IPS-18c (cell line): ENCODE measurements around the gene GOLGA1.
"Not testable (repeated sequence)": the region's sequence is repeated elsewhere in the genome, so short reads cannot be mapped to it uniquely, and the experiment has no call there.

ENCODE experiments used
- H3K4me3 ChIP-seq: 2 replicates; pipeline ENCODE4 v1.7.0; 2013; ENCODE audit warnings: low read depth, mild to moderate bottlenecking, low read length, moderate library complexity; ENCODE audit not compliant: insufficient read depth
- H3K9me3 ChIP-seq: one replicate; pipeline ENCODE4 v1.6.1; 2013; ENCODE audit warnings: mild to moderate bottlenecking, low read length, moderate library complexity; ENCODE audit not compliant: control insufficient read depth, insufficient read depth

GOLGA1 gene, protein sequence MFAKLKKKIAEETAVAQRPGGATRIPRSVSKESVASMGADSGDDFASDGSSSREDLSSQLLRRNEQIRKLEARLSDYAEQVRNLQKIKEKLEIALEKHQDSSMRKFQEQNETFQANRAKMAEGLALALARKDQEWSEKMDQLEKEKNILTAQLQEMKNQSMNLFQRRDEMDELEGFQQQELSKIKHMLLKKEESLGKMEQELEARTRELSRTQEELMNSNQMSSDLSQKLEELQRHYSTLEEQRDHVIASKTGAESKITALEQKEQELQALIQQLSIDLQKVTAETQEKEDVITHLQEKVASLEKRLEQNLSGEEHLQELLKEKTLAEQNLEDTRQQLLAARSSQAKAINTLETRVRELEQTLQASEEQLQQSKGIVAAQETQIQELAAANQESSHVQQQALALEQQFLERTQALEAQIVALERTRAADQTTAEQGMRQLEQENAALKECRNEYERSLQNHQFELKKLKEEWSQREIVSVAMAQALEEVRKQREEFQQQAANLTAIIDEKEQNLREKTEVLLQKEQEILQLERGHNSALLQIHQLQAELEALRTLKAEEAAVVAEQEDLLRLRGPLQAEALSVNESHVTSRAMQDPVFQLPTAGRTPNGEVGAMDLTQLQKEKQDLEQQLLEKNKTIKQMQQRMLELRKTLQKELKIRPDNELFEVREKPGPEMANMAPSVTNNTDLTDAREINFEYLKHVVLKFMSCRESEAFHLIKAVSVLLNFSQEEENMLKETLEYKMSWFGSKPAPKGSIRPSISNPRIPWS

DNA sequence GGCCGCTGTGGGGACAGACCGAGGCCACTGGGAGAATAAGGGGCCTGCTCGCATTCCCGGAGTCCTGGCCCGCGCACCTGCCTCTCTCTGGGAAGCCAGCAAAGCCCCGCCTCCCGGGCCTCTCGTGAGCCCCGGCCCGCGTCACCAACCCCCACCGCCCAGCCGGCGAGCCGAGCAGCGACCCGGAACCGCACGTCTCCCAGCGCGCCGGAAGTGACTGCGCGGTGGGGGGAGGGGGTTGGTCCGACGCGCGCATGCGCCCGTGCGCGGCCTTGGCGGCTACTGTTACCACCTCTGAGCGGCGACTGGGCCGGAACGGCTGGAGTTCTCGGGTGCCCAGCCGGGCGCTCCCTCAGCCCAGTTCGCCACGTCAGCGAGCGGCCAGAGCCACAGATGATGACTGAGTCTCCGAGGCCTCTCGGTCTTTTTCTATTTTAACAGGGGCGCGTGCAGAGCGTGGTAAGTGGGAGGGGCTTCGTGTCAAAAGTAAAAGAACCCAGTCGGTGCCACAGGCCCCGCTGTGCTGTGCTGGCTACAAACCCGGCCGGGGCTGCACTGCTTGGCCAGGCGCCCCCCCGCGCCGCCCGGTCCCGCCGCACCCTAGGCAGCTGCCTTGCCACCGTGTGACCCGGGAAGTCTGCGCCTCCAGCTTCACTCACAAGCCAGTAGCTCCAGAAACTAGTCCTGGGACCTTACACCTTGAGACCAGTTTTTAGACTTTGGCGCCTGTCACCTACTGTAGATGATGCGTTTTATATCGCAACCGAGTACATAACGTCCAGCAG, at the start of gene GOLGA1:
GOLGA1 (minus strand) TSS at position 190 of the 785 bp plus-strand sequence. CDS start 2,372 bp downstream, outside the sequence.
- H3K4me3 ChIP-seq, result peak within 1 kb of the TSS; percentile 84
- no peaks in the 10 kb centered on the region for H3K9me3 ChIP-seq

GRCh38 chr9:124983698-124984097, 42.8 kb upstream of the GOLGA1 start:
- Histone ChIP-seq H3K9me3 (no peaks in the 10 kb centered on the region), H3K4me3 (no peak overlapping the region)

- H3K9me3 ChIP-seq, result no peaks in the 10 kb centered on the region
- no peak overlapping the region for H3K4me3 ChIP-seq
Observed at GRCh38 chr9:124980431-124980830, 39.5 kb upstream of the GOLGA1 start.

DNA sequence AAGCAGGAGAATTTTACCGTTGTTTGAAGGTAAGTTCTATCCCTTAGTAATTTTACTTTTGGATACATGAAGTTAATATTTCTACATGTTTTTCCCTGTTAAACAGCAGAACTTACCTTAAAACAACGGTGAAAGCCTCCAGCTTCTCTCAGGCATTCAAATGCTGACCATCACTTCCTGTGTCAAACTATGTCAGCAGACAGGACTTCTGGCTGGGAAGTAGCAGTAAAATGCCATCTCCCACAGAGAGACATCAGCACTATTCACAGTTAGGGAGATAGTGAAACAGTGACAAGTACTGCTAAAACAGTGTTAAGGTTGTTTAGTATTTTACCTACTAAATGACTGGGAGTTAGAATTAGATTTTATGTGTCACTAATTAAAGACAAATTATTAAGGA, 34.2 kb upstream of the GOLGA1 start:
- Histone ChIP-seq H3K4me3 (no peak overlapping the region), H3K9me3 (no peaks in the 10 kb centered on the region)

- Histone ChIP-seq H3K9me3 (no peaks in the 10 kb centered on the region), H3K4me3 (no peak overlapping the region)
Observed at GRCh38 chr9:124973807-124974206, 32.9 kb upstream of the GOLGA1 start.

DNA sequence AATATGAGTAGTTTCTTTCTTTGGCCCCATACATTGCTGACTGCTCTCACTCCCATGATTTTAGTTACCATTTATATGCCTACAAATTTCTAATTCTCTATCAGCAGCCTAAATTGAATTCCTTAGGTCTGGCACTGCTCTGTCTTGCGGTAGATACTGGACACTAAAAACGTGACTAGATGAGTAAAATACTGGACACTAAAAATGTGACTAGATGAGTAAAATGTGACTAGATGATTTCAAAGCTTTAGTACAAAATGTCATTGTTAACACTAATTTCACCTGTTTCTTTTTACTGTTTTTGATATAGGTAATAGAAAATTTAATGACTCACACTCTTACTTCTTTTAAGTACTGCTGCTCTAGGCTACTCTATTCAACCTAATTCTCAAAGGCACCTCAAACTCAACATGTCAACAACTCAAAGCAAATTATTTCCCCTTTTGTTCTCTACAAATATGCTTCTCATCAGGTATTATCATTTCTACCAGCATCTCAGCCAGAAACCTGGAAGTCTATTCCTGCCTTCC, 31.4 kb upstream of the GOLGA1 start:
- Histone ChIP-seq H3K9me3 (no peaks in the 10 kb centered on the region), H3K4me3 (no peak overlapping the region)

DNA sequence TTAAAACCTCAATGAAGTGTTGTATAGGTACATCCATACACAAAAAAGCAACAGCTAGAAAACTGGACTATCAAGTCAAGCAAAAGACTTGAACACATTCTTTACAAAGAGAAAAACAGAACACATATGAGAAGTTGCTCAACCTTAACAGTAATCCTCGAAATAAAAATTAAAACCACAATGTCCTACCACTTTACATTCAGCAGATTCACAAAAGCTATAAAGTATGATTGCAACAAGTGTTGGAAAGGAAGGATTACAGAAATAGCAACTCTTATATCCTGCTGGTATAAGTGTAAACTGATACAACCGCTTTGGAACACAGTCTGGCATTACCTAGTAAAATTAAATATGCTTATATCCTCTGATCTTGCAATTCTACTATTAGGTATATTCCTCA, 28.5 kb upstream of the GOLGA1 start:
- peaks cover 2% of the 10 kb centered on the region for H3K9me3 ChIP-seq
- H3K4me3 ChIP-seq, result no peak overlapping the region

GRCh38 chr9:124968238-124968637, 27.4 kb upstream of the GOLGA1 start:
- Histone ChIP-seq H3K9me3 (peaks cover 2% of the 10 kb centered on the region), H3K4me3 (no peak overlapping the region)

- H3K4me3 ChIP-seq, H3K9me3 ChIP-seq: not testable (repeated sequence)
Observed at GRCh38 chr9:124965775-124966568, 25.1 kb upstream of the GOLGA1 start.

DNA sequence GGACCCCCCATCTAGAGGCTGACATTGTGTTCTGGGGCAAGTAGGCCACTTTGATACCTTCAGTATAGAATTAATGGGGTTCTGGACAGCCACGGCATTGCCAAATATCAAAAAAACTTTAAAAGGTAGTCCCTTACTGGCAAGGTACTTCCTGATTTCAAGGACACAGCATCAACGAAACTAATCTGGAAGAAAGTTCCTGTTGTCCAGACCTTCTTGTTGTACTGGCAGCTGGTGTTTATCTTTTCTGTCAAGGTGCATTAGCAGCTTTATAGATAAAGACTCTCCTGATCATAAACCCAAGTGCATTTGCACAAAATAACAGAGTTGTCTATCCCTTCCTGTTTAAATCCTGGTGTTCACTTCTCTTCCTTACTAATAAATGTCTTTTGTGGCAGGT, 23.7 kb upstream of the GOLGA1 start:
- peaks cover 2% of the 10 kb centered on the region for H3K9me3 ChIP-seq
- H3K4me3 ChIP-seq, result no peak overlapping the region

DNA sequence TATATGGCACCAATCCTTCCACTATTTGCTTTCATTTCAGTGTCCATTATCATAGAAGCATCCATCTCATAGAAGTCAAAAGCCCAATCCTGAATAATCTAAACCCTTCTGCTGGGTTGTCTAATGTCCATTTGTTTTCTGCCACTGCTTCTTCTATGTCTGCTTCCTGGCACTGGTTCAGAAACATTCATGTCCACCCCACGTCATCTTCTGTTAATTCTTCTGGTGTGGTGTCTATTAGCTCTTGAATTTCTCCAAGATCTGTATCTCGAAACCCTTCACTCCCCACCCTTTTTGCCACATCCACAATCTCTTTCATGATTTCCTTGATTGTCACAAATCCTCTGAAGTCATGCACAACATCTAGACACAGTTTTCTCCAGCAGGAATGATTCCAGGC, 23.2 kb upstream of the GOLGA1 start:
- no peak overlapping the region for H3K4me3 ChIP-seq
- peaks cover 2% of the 10 kb centered on the region for H3K9me3 ChIP-seq

DNA sequence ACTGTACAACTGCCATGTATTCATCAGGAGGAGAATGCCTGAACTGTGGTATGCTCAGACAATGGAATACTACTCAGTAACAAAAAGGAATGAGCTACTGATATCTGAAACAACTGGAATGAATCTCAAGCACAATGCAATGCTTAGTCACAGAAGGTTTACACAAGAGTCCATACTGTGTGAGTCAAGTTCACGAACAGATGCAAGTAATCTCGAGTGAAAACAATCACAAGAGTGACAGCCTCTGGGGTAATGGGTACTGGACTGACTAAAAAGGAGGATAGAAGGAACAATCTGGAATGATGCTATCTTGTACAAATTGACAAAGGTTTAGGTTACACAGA, 19.5 kb upstream of the GOLGA1 start:
- Histone ChIP-seq H3K4me3 (no peak overlapping the region), H3K9me3 (peaks cover 2% of the 10 kb centered on the region)

- not testable (repeated sequence) for H3K9me3 ChIP-seq, H3K4me3 ChIP-seq
Observed at GRCh38 chr9:124959671-124960408, 19.0 kb upstream of the GOLGA1 start.

DNA sequence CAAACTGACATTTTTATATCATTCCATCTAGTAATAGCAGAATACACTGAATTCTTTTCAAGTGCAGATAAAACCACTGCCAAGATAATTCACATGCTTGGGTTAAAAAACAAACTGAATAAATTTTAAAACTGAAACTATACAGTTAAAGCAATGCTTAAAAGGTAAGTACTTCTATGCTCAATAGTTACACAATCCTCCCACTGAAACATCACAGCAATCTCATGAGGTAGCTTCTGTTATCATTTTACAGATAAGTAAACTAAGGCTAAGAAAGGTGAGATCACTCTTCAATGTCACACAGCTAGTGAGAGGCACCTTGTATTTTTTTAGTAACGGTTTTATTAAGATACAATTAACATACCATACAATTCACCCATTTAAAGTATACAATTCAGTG, 13.4 kb upstream of the GOLGA1 start:
- H3K4me3 ChIP-seq, result no peak overlapping the region
- no peaks in the 10 kb centered on the region for H3K9me3 ChIP-seq

DNA sequence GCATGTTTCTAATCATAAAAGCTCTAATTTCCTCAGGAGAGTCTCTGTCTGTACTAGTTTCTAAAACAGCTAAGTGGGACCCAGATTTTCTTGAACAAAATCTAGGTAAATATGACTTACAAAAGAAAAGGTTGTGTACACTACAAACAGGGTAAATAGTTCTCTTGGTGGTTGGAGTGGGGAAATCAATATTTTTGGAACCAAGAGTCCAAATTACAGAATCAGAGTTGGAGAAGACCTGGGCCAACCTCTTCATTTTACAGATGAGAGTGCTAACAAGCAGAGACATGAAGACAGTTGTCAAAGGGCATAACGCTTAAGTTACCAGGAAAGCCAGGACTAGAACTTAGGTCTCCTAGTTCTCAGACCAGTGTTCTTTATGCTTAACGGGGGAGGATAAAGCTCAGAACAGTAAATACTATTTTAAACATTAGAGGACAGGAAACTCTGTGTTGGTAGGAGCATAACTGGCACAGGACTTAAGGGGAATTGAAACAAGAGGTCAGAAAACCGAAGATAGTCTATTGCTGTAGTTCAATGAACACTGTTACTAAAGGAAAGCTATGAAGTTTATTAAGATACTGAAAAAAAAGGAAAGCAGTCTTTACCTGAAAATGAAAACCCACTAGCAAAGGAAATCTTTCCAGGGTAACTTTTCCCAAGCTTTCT, 9.3 kb upstream of the GOLGA1 start:
- no peak overlapping the region for H3K4me3 ChIP-seq
- H3K9me3 ChIP-seq, result no peaks in the 10 kb centered on the region

DNA sequence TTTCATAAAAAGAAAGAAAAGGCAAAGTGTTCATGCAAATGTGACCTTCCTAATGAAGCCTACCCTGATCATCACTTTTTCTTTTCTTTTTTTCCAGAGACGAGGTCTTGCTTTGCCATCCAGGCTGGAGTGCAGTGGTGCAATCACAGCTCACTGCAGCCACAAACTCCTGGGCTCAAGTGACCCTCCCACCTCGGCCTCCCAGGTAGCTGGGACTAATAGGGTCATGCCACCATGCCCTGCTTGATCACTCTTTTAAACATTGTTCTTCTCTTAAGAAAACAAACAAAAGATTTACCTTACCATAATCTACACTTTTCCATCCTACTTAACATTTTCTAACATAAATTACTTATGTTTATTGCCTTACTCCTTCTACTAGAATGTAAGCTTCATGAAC, 8.5 kb upstream of the GOLGA1 start:
- Histone ChIP-seq H3K9me3 (no peaks in the 10 kb centered on the region), H3K4me3 (no peak overlapping the region)
